Measurements from ENCODE around the gene ZCCHC7. TPM values are rescaled to one million over a fixed set of nuclear protein-coding genes. Genes with fewer than 3 reads are reported as not detected.

ZCCHC7 gene
- total RNA-seq, 1 experiment from 2014 or later: 31.2 TPM

- RAD21 ChIA-PET (ENCODE audit: low non-redundant PET in 1 of 2, low total read pairs in 2 of 2, uncharacterized antibody in 2 of 2, unreplicated experiment in 2 of 2): no interaction called here
- intact Hi-C loops (cut with micrococcal nuclease): loop anchor here (10.0 kb wide), 1 partner anchor 449 kb away; no protein-coding TSS in a partner anchor
Measured at GRCh38 chr9:37324261-37324683, 203.9 kb downstream of the ZCCHC7 start.

DNA sequence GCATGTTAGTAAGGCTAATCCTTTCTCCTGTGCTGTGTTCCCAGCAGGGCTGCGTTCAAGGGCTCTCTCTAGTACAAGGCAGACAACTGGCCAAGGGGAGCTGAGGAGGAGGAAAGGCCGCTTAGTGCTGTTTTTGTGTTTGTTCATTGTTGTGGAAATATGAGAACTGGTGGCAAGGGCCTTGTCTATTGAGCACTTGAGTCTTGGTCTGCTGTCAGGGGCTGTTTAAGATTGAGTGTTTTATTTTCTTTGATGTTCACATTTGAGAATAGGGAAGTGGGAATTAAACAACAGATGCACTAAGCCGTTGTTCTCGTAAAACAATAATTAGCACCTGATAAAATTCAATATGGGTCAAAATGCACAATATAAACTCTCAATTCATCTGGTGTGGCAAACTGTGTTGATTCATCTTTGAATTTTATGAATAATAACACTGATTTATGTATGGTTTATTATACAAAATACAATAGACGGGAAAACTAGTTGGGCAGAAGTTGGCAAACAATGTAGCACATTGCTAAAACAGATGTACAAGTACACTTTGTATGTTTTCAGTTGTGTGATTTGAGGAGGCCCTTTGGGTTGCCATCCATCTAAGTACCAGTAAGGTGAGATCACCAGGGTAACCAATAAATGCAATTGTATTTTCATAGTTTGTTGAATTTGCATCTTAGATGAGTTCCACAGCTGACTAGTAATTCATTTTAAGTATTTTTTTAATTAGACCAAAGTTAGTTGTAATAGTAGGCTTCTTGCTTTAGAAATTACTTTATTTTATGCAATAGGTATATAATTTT is 204.5 kb downstream of the ZCCHC7 start:
- ChIA-PET POLR2A (no interaction called here), RAD21 (ENCODE audit: low non-redundant PET in 1 of 2, low total read pairs in 2 of 2, uncharacterized antibody in 2 of 2, unreplicated experiment in 2 of 2) (no interaction called here), CTCF (interaction anchor here (1.9 kb wide), 1 partner anchor 329 kb away, joined by 9 read pairs; no protein-coding TSS in a partner anchor)
- Histone ChIP-seq H3K79me2 (ENCODE audit: insufficient read depth, low read length) (no peaks in the 10 kb centered on the region), H3K4me2 (ENCODE audit: low read length) (no peak overlapping the region), H3K9me3 (ENCODE audit: control insufficient read depth in 1 of 2, insufficient read depth in 1 of 2, low read depth in 1 of 2, low read length in 2 of 2) (no peaks in the 10 kb centered on the region), H3K4me3 (replicated peaks in 1 of 2; ENCODE audit: low read depth in 1 of 2, low read length in 2 of 2) (no peak overlapping the region), H3K27me3 (ENCODE audit: insufficient read depth, low read length) (no peaks in the 10 kb centered on the region), H4K20me1 (ENCODE audit: insufficient read depth) (no peaks in the 10 kb centered on the region; the same call in 1 of the 2 replicates), H3K4me1 (ENCODE audit: control insufficient read depth in 1 of 2, insufficient read depth in 2 of 2, low read length in 2 of 2) (no peaks in the 10 kb centered on the region), H3K36me3 (ENCODE audit: control insufficient read depth in 1 of 2, insufficient read depth in 2 of 2, low read length in 2 of 2) (no peaks in the 10 kb centered on the region), H3K9me2 (ENCODE audit: insufficient read depth) (no peaks in the 10 kb centered on the region), H3K27ac (ENCODE audit: low read depth, low read length) (no peak overlapping the region), H2AFZ (ENCODE audit: low read depth, low read length, poor library complexity, severe bottlenecking) (no peak overlapping the region), H3K9ac (ENCODE audit: low read length) (no peak overlapping the region)
- no TSS peak for BruUV-seq (replicated peaks)
- DNase-seq (ENCODE audit: low read depth, low spot score) (no peak), ATAC-seq (no peak)
- intact Hi-C loops (cut with micrococcal nuclease): loop anchor here (10.0 kb wide), 1 partner anchor 450 kb away; no protein-coding TSS in a partner anchor
- no peak for TF ChIP-seq ZFX (IDR thresholded peaks at IDR 0.05)
- no peak for TF ChIP-seq JUND (IDR thresholded peaks at IDR 0.05)
- TF ChIP-seq SIN3A (IDR thresholded peaks at IDR 0.05; ENCODE audit: low read depth): no peak
- no peak for TF ChIP-seq FOSL1 (IDR thresholded peaks at IDR 0.05; ENCODE audit: low read depth)
- TF ChIP-seq, protein P1, sequence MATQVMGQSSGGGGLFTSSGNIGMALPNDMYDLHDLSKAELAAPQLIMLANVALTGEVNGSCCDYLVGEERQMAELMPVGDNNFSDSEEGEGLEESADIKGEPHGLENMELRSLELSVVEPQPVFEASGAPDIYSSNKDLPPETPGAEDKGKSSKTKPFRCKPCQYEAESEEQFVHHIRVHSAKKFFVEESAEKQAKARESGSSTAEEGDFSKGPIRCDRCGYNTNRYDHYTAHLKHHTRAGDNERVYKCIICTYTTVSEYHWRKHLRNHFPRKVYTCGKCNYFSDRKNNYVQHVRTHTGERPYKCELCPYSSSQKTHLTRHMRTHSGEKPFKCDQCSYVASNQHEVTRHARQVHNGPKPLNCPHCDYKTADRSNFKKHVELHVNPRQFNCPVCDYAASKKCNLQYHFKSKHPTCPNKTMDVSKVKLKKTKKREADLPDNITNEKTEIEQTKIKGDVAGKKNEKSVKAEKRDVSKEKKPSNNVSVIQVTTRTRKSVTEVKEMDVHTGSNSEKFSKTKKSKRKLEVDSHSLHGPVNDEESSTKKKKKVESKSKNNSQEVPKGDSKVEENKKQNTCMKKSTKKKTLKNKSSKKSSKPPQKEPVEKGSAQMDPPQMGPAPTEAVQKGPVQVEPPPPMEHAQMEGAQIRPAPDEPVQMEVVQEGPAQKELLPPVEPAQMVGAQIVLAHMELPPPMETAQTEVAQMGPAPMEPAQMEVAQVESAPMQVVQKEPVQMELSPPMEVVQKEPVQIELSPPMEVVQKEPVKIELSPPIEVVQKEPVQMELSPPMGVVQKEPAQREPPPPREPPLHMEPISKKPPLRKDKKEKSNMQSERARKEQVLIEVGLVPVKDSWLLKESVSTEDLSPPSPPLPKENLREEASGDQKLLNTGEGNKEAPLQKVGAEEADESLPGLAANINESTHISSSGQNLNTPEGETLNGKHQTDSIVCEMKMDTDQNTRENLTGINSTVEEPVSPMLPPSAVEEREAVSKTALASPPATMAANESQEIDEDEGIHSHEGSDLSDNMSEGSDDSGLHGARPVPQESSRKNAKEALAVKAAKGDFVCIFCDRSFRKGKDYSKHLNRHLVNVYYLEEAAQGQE (IDR thresholded peaks at IDR 0.05; ENCODE audit: low read depth): no peak
- TF ChIP-seq ZNF274 (IDR thresholded peaks at IDR 0.05; ENCODE audit: low read depth, low read length): no peak
- no peak for TF ChIP-seq POLR2A (IDR thresholded peaks at IDR 0.05; ENCODE audit: borderline replicate concordance, extremely low read depth, insufficient read depth, insufficient read length)
- TF ChIP-seq POLR2AphosphoS5 (IDR thresholded peaks at IDR 0.05; ENCODE audit: low read depth, low read length): no peak
- TF ChIP-seq SP1 (IDR thresholded peaks at IDR 0.05; ENCODE audit: low read depth): no peak
- TF ChIP-seq CBX3 (IDR thresholded peaks at IDR 0.05; ENCODE audit: low read depth): no peak
- TF ChIP-seq EZH2 (IDR thresholded peaks at IDR 0.05): no peak
- no peak for TF ChIP-seq ATF3 (IDR thresholded peaks at IDR 0.05)
- TF ChIP-seq EGR1 (IDR thresholded peaks at IDR 0.05; ENCODE audit: low read depth): no peak
- no peak for TF ChIP-seq YY1 (IDR thresholded peaks at IDR 0.05; ENCODE audit: extremely low read depth, insufficient replicate concordance, low read depth, low read length)

More at GRCh38 chr9:37324261-37324683, 203.9 kb downstream of the ZCCHC7 start:
- no peaks in the 10 kb centered on the region for H3K27me3 ChIP-seq (ENCODE audit: insufficient read depth, low read length)
- no peaks in the 10 kb centered on the region for H3K79me2 ChIP-seq (ENCODE audit: insufficient read depth, low read length)
- CTCF ChIA-PET: interaction anchor here (1.9 kb wide), 1 partner anchor 328 kb away, joined by 9 read pairs; no protein-coding TSS in a partner anchor
- H3K4me3 ChIP-seq (replicated peaks in 1 of 2; ENCODE audit: low read depth in 1 of 2, low read length in 2 of 2): no peak overlapping the region
- no peaks in the 10 kb centered on the region; the same call in 1 of the 2 replicates for H4K20me1 ChIP-seq (ENCODE audit: insufficient read depth)
- no peak overlapping the region for H3K9ac ChIP-seq (ENCODE audit: low read length)
- ATAC-seq (no peak), DNase-seq (ENCODE audit: low read depth, low spot score) (no peak)
- H3K9me2 ChIP-seq (ENCODE audit: insufficient read depth): no peaks in the 10 kb centered on the region
- no peak overlapping the region for H3K4me2 ChIP-seq (ENCODE audit: low read length)
- no peak overlapping the region for H2AFZ ChIP-seq (ENCODE audit: low read depth, low read length, poor library complexity, severe bottlenecking)
- POLR2A ChIA-PET: no interaction called here
- H3K4me1 ChIP-seq (ENCODE audit: control insufficient read depth in 1 of 2, insufficient read depth in 2 of 2, low read length in 2 of 2): no peaks in the 10 kb centered on the region
- H3K36me3 ChIP-seq (ENCODE audit: control insufficient read depth in 1 of 2, insufficient read depth in 2 of 2, low read length in 2 of 2): no peaks in the 10 kb centered on the region
- H3K9me3 ChIP-seq (ENCODE audit: control insufficient read depth in 1 of 2, insufficient read depth in 1 of 2, low read depth in 1 of 2, low read length in 2 of 2): no peaks in the 10 kb centered on the region
- H3K27ac ChIP-seq (ENCODE audit: low read depth, low read length): no peak overlapping the region
- BruUV-seq (replicated peaks): no TSS peak
- TF ChIP-seq ZFX (IDR thresholded peaks at IDR 0.05) (no peak), EZH2phosphoT487 (IDR thresholded peaks at IDR 0.05; ENCODE audit: borderline replicate concordance) (no peak), SRF (IDR thresholded peaks at IDR 0.05; ENCODE audit: low read depth) (no peak), POLR2AphosphoS5 (IDR thresholded peaks at IDR 0.05; ENCODE audit: low read depth, low read length) (no peak), TCF7L2 (IDR thresholded peaks at IDR 0.05; ENCODE audit: borderline replicate concordance, extremely low read depth, insufficient read depth, insufficient read length) (no peak), SP1 (IDR thresholded peaks at IDR 0.05; ENCODE audit: low read depth) (no peak), CBX3 (IDR thresholded peaks at IDR 0.05; ENCODE audit: low read depth) (no peak), EGR1 (IDR thresholded peaks at IDR 0.05; ENCODE audit: low read depth) (no peak), ELF1 (IDR thresholded peaks at IDR 0.05; ENCODE audit: borderline replicate concordance, low read depth) (no peak), POLR2A (IDR thresholded peaks at IDR 0.05; ENCODE audit: borderline replicate concordance, extremely low read depth, insufficient read depth, insufficient read length) (no peak)

Measured in HCT116 (cell line).